ENCODE data around the gene TRPM3.

The TRPM3 gene

DNA sequence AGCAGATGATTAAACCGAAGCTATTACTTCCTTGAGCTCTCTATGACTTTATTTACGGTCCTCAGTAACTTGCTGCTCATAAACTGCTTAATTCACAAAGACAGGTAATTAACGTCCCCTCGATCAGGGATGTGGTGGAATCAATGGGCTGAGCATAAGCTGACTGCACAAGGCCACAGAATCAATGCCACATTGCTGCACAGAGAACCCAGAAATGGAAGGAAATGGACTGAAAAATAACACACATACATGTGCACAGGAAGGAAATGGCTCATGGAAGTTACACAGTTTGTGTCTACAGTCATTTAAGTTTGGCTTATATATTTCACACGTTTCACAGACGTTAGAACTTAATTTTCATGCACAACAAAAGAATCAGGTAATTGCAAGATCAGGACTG is 588.7 kb downstream of the TRPM3 start (continued):
- TF ChIP-seq, protein P1, sequence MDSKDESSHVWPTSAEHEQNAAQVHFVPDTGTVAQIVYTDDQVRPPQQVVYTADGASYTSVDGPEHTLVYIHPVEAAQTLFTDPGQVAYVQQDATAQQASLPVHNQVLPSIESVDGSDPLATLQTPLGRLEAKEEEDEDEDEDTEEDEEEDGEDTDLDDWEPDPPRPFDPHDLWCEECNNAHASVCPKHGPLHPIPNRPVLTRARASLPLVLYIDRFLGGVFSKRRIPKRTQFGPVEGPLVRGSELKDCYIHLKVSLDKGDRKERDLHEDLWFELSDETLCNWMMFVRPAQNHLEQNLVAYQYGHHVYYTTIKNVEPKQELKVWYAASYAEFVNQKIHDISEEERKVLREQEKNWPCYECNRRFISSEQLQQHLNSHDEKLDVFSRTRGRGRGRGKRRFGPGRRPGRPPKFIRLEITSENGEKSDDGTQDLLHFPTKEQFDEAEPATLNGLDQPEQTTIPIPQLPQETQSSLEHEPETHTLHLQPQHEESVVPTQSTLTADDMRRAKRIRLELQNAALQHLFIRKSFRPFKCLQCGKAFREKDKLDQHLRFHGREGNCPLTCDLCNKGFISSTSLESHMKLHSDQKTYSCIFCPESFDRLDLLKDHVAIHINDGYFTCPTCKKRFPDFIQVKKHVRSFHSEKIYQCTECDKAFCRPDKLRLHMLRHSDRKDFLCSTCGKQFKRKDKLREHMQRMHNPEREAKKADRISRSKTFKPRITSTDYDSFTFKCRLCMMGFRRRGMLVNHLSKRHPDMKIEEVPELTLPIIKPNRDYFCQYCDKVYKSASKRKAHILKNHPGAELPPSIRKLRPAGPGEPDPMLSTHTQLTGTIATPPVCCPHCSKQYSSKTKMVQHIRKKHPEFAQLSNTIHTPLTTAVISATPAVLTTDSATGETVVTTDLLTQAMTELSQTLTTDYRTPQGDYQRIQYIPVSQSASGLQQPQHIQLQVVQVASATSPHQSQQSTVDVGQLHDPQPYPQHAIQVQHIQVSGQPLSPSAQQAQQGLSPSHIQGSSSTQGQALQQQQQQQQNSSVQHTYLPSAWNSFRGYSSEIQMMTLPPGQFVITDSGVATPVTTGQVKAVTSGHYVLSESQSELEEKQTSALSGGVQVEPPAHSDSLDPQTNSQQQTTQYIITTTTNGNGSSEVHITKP (tag by site-specific recombination; IDR thresholded peaks at IDR 0.05), result no peak
- TF ChIP-seq ZNF830 (tag by site-specific recombination; IDR thresholded peaks at IDR 0.05; ENCODE audit: low read depth), result no peak
- TF ChIP-seq, protein P2, sequence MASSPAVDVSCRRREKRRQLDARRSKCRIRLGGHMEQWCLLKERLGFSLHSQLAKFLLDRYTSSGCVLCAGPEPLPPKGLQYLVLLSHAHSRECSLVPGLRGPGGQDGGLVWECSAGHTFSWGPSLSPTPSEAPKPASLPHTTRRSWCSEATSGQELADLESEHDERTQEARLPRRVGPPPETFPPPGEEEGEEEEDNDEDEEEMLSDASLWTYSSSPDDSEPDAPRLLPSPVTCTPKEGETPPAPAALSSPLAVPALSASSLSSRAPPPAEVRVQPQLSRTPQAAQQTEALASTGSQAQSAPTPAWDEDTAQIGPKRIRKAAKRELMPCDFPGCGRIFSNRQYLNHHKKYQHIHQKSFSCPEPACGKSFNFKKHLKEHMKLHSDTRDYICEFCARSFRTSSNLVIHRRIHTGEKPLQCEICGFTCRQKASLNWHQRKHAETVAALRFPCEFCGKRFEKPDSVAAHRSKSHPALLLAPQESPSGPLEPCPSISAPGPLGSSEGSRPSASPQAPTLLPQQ (tag by site-specific recombination; IDR thresholded peaks at IDR 0.05), result no peak
- TF ChIP-seq ZNF132 (tag by site-specific recombination; IDR thresholded peaks at IDR 0.05; ENCODE audit: borderline replicate concordance), result no peak
- no peak for TF ChIP-seq ZNF416 (tag by site-specific recombination; IDR thresholded peaks at IDR 0.05)
- TF ChIP-seq, protein P3, sequence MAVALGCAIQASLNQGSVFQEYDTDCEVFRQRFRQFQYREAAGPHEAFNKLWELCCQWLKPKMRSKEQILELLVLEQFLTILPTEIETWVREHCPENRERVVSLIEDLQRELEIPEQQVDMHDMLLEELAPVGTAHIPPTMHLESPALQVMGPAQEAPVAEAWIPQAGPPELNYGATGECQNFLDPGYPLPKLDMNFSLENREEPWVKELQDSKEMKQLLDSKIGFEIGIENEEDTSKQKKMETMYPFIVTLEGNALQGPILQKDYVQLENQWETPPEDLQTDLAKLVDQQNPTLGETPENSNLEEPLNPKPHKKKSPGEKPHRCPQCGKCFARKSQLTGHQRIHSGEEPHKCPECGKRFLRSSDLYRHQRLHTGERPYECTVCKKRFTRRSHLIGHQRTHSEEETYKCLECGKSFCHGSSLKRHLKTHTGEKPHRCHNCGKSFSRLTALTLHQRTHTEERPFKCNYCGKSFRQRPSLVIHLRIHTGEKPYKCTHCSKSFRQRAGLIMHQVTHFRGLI (tag by site-specific recombination; IDR thresholded peaks at IDR 0.05), result no peak
- no peak for TF ChIP-seq ZNF146 (tag by site-specific recombination; IDR thresholded peaks at IDR 0.05)
- no peak for TF ChIP-seq ZFP37 (tag by site-specific recombination; IDR thresholded peaks at IDR 0.05)
- no peak for TF ChIP-seq ZNF211 (tag by site-specific recombination; IDR thresholded peaks at IDR 0.05; ENCODE audit: low read depth)

DNA sequence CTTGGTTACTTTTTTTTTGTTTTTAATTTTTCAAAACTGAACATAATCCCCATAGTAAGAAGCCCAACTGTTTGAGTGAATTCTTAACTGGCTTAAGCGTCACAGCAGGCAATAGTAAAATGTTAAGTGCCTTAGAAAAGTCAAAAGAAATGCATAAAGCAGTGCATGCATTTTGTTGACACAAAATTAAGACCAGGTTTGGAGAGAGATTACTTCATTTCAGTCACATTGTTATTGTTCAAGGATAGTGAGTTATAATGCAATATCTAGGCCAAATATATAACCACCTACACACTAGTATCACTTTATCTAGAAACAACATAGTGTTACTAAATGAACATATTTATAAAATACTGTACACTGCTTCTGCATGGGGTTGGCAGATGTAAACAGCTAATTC is 590.1 kb downstream of the TRPM3 start:
- Histone ChIP-seq H3K27ac (ENCODE audit: extremely low read depth, low read depth, low read length) (no peak overlapping the region), H3K9me3 (ENCODE audit: control insufficient read depth, insufficient read depth, low read depth, low read length) (no peaks in the 10 kb centered on the region), H3K36me3 (ENCODE audit: control insufficient read depth in 2 of 2, insufficient read depth in 1 of 2, low read length in 2 of 2) (no peaks in the 10 kb centered on the region), H3K4me1 (ENCODE audit: control insufficient read depth, insufficient read depth, low read length) (peaks cover 5% of the 10 kb centered on the region), H3K4me3 (ENCODE audit: low read depth, low read length) (no peak overlapping the region)
- TF ChIP-seq HOXC10 (CRISPR knock-in tag; IDR thresholded peaks at IDR 0.05), result no peak
- no peak for TF ChIP-seq ZNF555 (tag by site-specific recombination; conservative IDR thresholded peaks at IDR 0.05)
- no peak for TF ChIP-seq ZBTB7A (tag by site-specific recombination; IDR thresholded peaks at IDR 0.05; ENCODE audit: low read depth)
- TF ChIP-seq, protein P4, sequence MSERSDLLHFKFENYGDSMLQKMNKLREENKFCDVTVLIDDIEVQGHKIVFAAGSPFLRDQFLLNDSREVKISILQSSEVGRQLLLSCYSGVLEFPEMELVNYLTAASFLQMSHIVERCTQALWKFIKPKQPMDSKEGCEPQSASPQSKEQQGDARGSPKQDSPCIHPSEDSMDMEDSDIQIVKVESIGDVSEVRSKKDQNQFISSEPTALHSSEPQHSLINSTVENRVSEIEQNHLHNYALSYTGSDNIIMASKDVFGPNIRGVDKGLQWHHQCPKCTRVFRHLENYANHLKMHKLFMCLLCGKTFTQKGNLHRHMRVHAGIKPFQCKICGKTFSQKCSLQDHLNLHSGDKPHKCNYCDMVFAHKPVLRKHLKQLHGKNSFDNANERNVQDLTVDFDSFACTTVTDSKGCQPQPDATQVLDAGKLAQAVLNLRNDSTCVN (tag by site-specific recombination; optimal IDR thresholded peaks at IDR 0.05), result no peak
- no peak for TF ChIP-seq ZNF274 (IDR thresholded peaks at IDR 0.05; ENCODE audit: low read length)
- TF ChIP-seq ZNF274 (tag by site-specific recombination; IDR thresholded peaks at IDR 0.05; ENCODE audit: borderline replicate concordance), result no peak
- TF ChIP-seq, protein P5, sequence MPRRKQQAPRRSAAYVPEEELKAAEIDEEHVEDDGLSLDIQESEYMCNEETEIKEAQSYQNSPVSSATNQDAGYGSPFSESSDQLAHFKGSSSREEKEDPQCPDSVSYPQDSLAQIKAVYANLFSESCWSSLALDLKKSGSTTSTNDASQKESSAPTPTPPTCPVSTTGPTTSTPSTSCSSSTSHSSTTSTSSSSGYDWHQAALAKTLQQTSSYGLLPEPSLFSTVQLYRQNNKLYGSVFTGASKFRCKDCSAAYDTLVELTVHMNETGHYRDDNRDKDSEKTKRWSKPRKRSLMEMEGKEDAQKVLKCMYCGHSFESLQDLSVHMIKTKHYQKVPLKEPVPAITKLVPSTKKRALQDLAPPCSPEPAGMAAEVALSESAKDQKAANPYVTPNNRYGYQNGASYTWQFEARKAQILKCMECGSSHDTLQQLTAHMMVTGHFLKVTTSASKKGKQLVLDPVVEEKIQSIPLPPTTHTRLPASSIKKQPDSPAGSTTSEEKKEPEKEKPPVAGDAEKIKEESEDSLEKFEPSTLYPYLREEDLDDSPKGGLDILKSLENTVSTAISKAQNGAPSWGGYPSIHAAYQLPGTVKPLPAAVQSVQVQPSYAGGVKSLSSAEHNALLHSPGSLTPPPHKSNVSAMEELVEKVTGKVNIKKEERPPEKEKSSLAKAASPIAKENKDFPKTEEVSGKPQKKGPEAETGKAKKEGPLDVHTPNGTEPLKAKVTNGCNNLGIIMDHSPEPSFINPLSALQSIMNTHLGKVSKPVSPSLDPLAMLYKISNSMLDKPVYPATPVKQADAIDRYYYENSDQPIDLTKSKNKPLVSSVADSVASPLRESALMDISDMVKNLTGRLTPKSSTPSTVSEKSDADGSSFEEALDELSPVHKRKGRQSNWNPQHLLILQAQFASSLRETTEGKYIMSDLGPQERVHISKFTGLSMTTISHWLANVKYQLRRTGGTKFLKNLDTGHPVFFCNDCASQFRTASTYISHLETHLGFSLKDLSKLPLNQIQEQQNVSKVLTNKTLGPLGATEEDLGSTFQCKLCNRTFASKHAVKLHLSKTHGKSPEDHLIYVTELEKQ (tag by site-specific recombination; IDR thresholded peaks at IDR 0.05; ENCODE audit: borderline replicate concordance), result no peak
- no peak for TF ChIP-seq MEIS1 (CRISPR knock-in tag; IDR thresholded peaks at IDR 0.05; ENCODE audit: borderline replicate concordance)
- no peak for TF ChIP-seq ZBTB17 (tag by site-specific recombination; IDR thresholded peaks at IDR 0.05)
- ChIA-PET POLR2A (no interaction called here), CTCF (no interaction called here)
